HG03378 (cell line): ENCODE results near the gene SFSWAP.
"Not testable (repeated sequence)": the region's sequence is repeated elsewhere in the genome, so short reads cannot be mapped to it uniquely, and the experiment has no call there.

Experiments
- ATAC-seq: cut with Tn5 transposase; IDR thresholded peaks from one replicate; pipeline ENCODE4 v1.9.1; 2021; ENCODE audit warnings: mild to moderate bottlenecking, moderate library complexity; ENCODE audit not compliant: unreplicated experiment

SFSWAP gene

GRCh38 chr12:131735153-131735456, 24.2 kb downstream of the SFSWAP start:
- ATAC-seq, result no peak

- no peak for ATAC-seq
Measured at GRCh38 chr12:131735476-131736445, 24.9 kb downstream of the SFSWAP start.

DNA sequence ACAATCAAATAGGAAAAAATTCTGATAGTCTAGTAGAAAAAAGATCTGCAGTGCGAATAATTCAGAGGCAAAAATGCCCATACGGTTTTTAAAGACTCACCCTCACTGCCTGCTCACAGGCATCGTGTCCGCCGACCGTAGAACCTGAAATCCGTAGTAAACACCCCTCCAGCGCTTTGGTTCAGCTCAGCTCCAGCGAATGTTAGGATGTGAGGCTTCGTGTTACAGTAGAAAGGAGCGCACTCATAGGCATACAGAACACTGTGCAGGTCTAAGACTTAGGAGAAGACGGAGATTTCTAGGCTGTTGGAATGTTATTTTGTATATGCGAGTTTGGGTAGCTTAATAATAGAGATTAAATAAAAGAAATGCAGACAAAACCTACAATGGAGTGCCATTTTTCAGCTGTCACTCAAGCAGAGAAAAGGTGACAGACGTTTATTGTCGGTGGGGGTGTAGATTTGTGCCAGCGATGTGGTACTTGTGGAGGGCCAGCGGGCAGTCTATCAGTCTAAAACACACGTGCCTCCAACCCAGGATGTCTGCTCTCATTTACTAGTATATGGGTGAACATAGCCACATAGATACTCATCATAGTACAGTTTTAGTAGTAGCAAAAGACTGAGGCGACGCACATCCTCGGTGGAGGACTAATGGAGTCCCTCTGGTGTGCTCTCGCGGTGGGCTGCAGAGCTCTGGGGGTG, 25.7 kb downstream of the SFSWAP start:
- ATAC-seq, result no peak

DNA sequence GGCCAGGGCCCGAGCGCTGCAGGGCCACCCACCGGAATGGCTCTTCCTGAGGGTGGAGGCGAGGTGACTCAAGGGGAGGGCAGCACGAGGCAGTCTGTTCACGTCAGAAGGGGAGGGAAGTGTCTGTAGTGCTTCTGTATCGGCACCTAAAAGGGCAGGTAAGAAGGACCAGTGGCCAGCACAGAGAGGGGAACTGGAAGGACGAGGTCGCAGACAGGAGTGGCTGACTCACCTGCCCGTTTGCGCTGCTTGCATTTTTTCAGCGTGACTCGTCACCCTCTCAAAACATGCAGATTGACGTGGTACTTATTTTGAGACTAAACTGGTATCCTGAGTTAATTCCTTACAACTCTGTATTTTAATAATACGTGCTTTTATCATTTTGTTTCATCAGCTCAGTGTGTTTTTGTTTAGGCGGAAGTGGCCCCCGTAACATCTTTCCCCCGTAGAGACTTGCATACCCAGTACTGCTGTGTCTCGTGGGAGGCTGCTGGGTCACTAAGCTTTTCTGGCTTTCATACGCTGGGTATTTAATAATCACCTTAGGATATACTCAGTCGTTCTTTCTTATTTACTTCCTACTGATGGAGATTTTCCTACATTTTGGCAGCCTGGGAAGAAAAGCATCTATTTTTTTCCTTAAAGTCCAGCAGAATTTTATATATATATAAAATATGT, 26.4 kb downstream of the SFSWAP start:
- no peak for ATAC-seq

DNA sequence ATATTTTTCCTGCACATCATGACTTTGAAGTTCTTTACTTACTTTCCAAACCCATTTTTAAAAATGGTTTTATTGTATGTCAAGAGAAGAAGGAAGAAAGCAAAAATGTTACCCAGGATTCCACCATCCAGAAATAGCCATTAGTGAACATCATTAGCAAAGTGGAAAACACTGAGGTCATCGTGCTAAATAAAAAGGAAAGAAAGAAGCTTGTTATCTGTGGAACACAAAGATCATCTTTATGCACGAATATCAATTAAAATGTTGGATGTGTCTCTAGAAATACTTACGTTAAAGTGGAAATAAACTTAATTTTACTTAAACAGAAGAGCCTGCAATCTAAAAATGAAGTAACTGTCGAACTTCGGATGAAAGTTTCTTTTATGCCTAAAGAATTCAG, 27.3 kb downstream of the SFSWAP start:
- no peak for ATAC-seq

GRCh38 chr12:131740626-131741025, 29.7 kb downstream of the SFSWAP start:
- ATAC-seq, result no peak

DNA sequence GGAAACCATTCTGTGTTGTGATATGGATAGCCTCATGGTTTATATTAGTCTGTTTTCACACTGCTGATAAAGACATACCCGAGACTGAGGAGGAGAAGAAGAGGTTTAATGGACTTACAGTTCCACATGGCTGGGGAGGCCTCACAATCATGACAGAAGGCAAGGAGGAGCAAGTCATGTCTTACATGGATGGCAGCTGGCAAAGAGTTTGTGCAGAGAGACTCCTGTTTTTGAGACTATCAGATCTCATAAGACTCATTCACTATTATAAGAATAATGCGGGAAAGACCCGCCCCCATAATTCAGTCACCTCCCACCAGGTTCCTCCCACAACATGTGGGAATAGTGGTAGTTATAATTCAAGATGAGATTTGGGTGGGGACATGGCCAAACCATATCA, 31.9 kb downstream of the SFSWAP start:
- ATAC-seq, result not testable (repeated sequence)

- ATAC-seq, result not testable (repeated sequence)
Measured at GRCh38 chr12:131743410-131743809, 32.5 kb downstream of the SFSWAP start.

- not testable (repeated sequence) for ATAC-seq
Measured at GRCh38 chr12:131743880-131744279, 33.0 kb downstream of the SFSWAP start.

GRCh38 chr12:131744675-131745074, 33.8 kb downstream of the SFSWAP start:
- ATAC-seq, result not testable (repeated sequence)

GRCh38 chr12:131745706-131746105, 34.8 kb downstream of the SFSWAP start:
- ATAC-seq, result no peak

GRCh38 chr12:131747276-131748177, 36.6 kb downstream of the SFSWAP start:
- no peak for ATAC-seq

DNA sequence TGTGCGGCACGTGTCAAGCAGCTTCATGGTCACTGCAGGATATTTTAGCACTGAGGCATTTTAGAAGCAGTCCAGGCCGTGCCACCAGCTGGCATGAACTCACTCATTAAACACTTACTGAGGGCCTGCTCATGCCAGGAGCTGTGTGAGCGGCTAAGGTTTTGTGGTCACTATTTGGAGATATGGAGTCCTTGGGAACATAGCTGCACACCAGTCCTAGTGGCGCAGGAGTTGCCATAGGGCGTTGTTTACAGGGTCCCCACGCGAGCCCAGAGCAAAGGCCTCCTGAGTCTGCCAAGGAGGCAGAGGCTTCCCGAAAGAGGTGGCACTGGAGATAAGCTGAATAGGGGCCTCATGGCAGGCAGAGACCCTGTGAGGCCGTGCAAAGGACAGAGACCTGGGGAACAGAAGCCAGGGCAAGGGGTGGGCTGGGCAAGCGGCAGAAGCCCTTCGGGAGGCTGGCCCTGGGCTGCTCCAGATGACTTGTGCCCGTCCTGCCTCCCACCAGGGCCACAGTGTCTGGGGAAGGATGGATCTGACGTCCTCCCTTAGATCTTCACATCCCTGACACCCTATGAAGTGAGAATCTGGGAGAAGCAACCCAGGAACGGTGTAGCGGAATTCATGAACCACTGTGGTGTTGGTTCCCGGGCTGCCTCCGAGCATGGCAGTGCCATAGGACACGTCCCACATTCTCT, 38.9 kb downstream of the SFSWAP start:
- ATAC-seq, result no peak

DNA sequence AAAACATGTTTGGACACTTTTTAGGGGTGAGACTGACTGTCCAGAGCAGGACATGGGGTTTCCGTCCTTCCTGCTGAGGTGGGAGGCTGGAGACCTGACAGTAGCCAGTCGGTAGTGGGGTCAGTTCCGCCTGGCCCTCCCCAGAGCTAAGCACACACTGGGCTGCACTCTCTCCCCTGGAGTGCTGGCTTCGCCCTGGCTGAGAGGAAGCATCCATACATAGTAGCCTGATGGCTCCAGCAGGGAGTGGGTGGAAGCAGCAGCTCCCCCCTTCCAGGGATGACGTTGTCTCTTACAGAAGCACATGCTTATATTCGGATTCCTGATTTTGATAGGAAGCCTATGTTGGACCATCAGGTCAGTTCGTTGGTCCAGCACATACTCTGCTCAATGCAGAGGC, 40.4 kb downstream of the SFSWAP start:
- no peak for ATAC-seq

GRCh38 chr12:131752451-131752850, 41.6 kb downstream of the SFSWAP start:
- ATAC-seq, result no peak

- ATAC-seq, result no peak
Measured at GRCh38 chr12:131753005-131753404, 42.1 kb downstream of the SFSWAP start.

DNA sequence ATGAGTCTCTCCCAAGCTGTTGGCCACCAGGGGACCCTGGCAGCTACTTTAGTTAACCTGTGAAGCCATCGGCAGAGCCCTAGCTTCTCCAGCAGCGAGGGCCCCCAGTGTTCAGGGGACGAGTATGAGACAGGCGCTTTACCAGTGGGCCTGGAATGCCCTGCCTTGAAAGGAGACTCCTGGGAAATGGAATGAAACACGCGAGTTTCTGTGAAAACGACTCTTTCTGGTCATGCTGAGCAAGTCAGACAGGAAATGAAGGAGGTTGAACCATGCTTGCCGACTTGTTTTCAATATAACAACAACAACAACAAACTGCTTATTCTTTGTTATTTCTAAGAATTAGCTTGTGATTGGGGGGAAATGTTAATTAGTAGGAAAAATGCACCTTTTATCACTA, 42.9 kb downstream of the SFSWAP start:
- no peak for ATAC-seq

- no peak for ATAC-seq
Measured at GRCh38 chr12:131754184-131754583, 43.3 kb downstream of the SFSWAP start.

- no peak for ATAC-seq
Measured at GRCh38 chr12:131755305-131756113, 44.6 kb downstream of the SFSWAP start.
